DMS 273 (cell line): ENCODE measurements around the gene DNAJC10.

Experiments used
- DNase-seq: peaks from one replicate; lab custom pipeline; 2025; ENCODE audit not compliant: unreplicated experiment; lab: John Stamatoyannopoulos, UW

DNAJC10 gene

GRCh38 chr2:182831101-182831500, 115.0 kb downstream of the DNAJC10 start:
- peak; percentile 91 for DNase-seq

DNA sequence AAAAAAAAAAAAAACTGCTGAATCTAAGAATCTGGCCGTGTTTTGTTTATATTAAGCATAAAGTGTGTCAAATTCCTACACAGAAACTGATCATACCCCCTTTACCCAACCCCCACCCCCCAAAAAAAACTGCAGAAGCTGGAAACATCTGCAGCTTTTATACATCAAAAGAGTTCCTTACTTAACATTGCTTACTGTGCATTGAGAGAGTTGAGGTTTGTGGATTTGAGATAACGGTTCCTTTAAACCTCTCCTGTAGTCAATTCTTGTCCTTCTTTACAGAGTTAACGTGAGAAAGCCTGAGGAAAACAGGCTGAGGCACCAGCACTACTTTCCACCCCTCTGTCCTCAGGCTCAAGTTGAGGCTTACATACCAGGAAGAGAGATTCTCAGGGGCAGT, 115.9 kb downstream of the DNAJC10 start:
- DNase-seq: peak; percentile 25

DNA sequence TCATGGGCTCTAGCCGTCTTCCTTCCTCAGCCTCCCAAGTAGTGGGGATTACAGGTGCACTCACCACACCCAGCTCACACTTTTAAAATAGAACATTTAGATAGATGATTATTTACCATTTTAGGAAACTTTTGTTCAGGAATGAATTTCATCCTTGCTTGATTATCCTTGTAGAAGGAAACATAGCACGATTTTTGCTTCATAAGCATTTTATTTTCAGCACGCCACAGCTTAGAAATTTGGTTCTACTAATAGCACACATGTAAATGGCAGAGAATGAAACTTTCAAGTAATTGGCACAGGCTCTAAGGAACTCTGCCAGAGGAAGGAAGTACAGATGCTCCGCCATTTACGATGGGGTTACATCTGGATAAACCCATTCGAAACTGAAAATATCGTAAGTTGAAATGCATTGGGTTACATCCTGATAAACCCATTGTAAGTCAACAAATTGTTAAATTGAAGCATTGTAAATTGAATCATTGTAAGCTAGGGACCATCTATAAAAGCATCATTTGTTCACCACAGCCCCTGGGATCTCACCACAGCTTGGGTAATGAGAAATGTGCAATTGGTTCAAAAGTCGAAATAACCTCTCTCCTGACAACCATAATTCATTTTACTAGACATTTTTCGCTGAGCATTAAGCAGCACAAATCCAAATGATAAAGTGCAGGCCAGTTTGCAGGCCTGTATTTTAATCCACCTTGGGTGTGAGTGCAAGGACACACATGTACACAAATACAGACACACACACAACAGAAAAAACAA, 117.2 kb downstream of the DNAJC10 start:
- peak; percentile 21 for DNase-seq

DNA sequence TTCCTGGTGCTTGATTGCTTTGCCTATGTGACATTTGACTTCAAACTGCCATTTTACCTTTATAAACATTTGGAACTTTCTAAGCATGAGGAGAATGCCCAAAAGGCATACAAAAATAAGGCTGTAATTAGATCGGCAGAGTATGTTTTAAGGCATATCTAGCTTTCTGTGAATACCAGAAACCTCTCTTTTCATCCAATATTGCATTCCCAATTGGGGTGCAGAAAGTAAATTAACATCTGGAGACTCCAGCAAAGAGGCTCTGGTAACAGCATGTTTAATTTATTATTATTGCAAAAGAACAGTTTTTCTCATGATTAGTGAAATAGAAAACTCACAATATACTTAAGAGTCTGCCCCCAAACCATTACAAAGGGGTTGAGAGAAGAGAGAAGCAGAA, 118.2 kb downstream of the DNAJC10 start:
- no peak for DNase-seq

- no peak for DNase-seq
Measured at GRCh38 chr2:182836451-182836850, 120.4 kb downstream of the DNAJC10 start.
